ENCODE results near the gene HEPACAM2. TPM values are rescaled to one million over a fixed set of nuclear protein-coding genes. Genes with fewer than 3 reads are reported as not detected.

HEPACAM2 gene
- total RNA-seq, 2 donors from 2014 or later: not detected

- no peaks in the 10 kb centered on the region for H3K4me1 Mint-ChIP-seq
- WGBS, 2 experiments (ENCODE audit: insufficient coverage in 1 of 2, insufficient read length in 1 of 2): 91 to 93% methylated on average over 3 to 5 of the region's 5 CpGs
- no peaks in the 10 kb centered on the region for H3K36me3 Mint-ChIP-seq (ENCODE audit: low read depth)
- H3K27me3 Mint-ChIP-seq (ENCODE audit: insufficient read depth): peaks cover 42% of the 10 kb centered on the region
- Histone ChIP-seq H3K27me3 (ENCODE audit: control insufficient read depth, insufficient read depth, low read length, poor library complexity, severe bottlenecking) (peaks cover 85% of the 10 kb centered on the region), H3K4me1 (ENCODE audit: control insufficient read depth, insufficient read depth, low read length) (no peaks in the 10 kb centered on the region), H3K4me3 (ENCODE audit: low read length) (no peak overlapping the region), H3K9ac (ENCODE audit: extremely low read depth, low read length, poor library complexity, severe bottlenecking) (no peak overlapping the region), H3K27ac (ENCODE audit: low read depth, low read length) (no peak overlapping the region), H3K9me3 (ENCODE audit: control insufficient read depth, low read length) (no peaks in the 10 kb centered on the region), H3K36me3 (ENCODE audit: control insufficient read depth, insufficient read depth, low read length) (no peaks in the 10 kb centered on the region)
- H3K27ac Mint-ChIP-seq: no peak overlapping the region
- no peaks in the 10 kb centered on the region for H3K9me3 Mint-ChIP-seq
- no peak for TF ChIP-seq CTCF (conservative IDR thresholded peaks at IDR 0.05)
- no peak overlapping the region for H3K4me3 Mint-ChIP-seq
- no peak for DNase-seq
These were observed 23.5 kb downstream of the HEPACAM2 start for GRCh38 chr7:93202594-93203250.

GRCh38 chr7:93198472-93198871 lies 27.8 kb downstream of the HEPACAM2 start:
- H3K27ac ChIP-seq (ENCODE audit: low read depth, low read length): no peak overlapping the region
- H3K4me3 Mint-ChIP-seq: no peak overlapping the region
- H3K27me3 Mint-ChIP-seq (ENCODE audit: insufficient read depth): peaks cover 26% of the 10 kb centered on the region
- no peak overlapping the region for H3K9ac ChIP-seq (ENCODE audit: extremely low read depth, low read length, poor library complexity, severe bottlenecking)
- TF ChIP-seq CTCF (conservative IDR thresholded peaks at IDR 0.05): no peak
- H3K4me3 ChIP-seq (ENCODE audit: low read length): no peak overlapping the region
- no peaks in the 10 kb centered on the region for H3K4me1 ChIP-seq (ENCODE audit: control insufficient read depth, insufficient read depth, low read length)
- no peaks in the 10 kb centered on the region for H3K4me1 Mint-ChIP-seq
- H3K27me3 ChIP-seq (ENCODE audit: control insufficient read depth, insufficient read depth, low read length, poor library complexity, severe bottlenecking): peaks cover 59% of the 10 kb centered on the region
- no peaks in the 10 kb centered on the region for H3K36me3 Mint-ChIP-seq (ENCODE audit: low read depth)
- no peaks in the 10 kb centered on the region for H3K9me3 ChIP-seq (ENCODE audit: control insufficient read depth, low read length)
- DNase-seq: no peak
- H3K27ac Mint-ChIP-seq: no peak overlapping the region
- no peaks in the 10 kb centered on the region for H3K9me3 Mint-ChIP-seq
- H3K36me3 ChIP-seq (ENCODE audit: control insufficient read depth, insufficient read depth, low read length): no peaks in the 10 kb centered on the region

- Histone ChIP-seq H3K27me3 (ENCODE audit: control insufficient read depth, insufficient read depth, low read length, poor library complexity, severe bottlenecking) (peaks cover 68% of the 10 kb centered on the region), H3K27ac (ENCODE audit: low read depth, low read length) (no peak overlapping the region), H3K4me3 (ENCODE audit: low read length) (no peak overlapping the region), H3K9me3 (ENCODE audit: control insufficient read depth, low read length) (no peaks in the 10 kb centered on the region), H3K36me3 (ENCODE audit: control insufficient read depth, insufficient read depth, low read length) (no peaks in the 10 kb centered on the region), H3K4me1 (ENCODE audit: control insufficient read depth, insufficient read depth, low read length) (no peaks in the 10 kb centered on the region), H3K9ac (ENCODE audit: extremely low read depth, low read length, poor library complexity, severe bottlenecking) (no peak overlapping the region)
- no peak for DNase-seq
- Mint-ChIP-seq H3K4me3 (no peak overlapping the region), H3K9me3 (no peaks in the 10 kb centered on the region), H3K27me3 (ENCODE audit: insufficient read depth) (peaks cover 35% of the 10 kb centered on the region), H3K36me3 (ENCODE audit: low read depth) (no peaks in the 10 kb centered on the region), H3K27ac (no peak overlapping the region), H3K4me1 (no peaks in the 10 kb centered on the region)
- TF ChIP-seq CTCF (conservative IDR thresholded peaks at IDR 0.05): no peak
- WGBS, 2 experiments (ENCODE audit: insufficient coverage in 1 of 2, insufficient read length in 1 of 2): 71% methylated on average over 2 of the region's 2 CpGs; no CpG with 5 or more reads in 1 of the 2 experiments
These were observed 29.9 kb downstream of the HEPACAM2 start for GRCh38 chr7:93196336-93196735.

All from endodermal cell (in vitro differentiated cells).